Measurements from ENCODE around the gene STK10.
A peak's percentile ranks its signal among the peaks of the same experiment; 100 is the strongest.
"Not testable (repeated sequence)": the region's sequence is repeated elsewhere in the genome, so short reads cannot be mapped to it uniquely, and the experiment has no call there.

The STK10 gene

GRCh38 chr5:172162323-172162986, 25.6 kb downstream of the STK10 start:
- in situ Hi-C loops (cut with HindIII; ENCODE audit: low sequenced_read_pairs): no loop called here
- TF ChIP-seq CTCF (IDR thresholded peaks at IDR 0.05; ENCODE audit: low read depth, low read length): peak; percentile 11
- no peak for DNase-seq (ENCODE audit: low read depth, low spot score)

GRCh38 chr5:172160506-172160905, 27.5 kb downstream of the STK10 start:
- no peak for DNase-seq (ENCODE audit: low read depth, low spot score)
- no peak overlapping the region for H3K4me3 ChIP-seq (ENCODE audit: low read depth, low read length)
- in situ Hi-C loops (cut with HindIII; ENCODE audit: low sequenced_read_pairs): no loop called here
- TF ChIP-seq CTCF (IDR thresholded peaks at IDR 0.05; ENCODE audit: low read depth, low read length): no peak

More at GRCh38 chr5:172162323-172162986, 25.6 kb downstream of the STK10 start:
- H3K4me3 ChIP-seq (ENCODE audit: low read depth, low read length): no peak overlapping the region

- no peak for TF ChIP-seq CTCF (IDR thresholded peaks at IDR 0.05; ENCODE audit: low read depth, low read length)
- H3K4me3 ChIP-seq (ENCODE audit: low read depth, low read length): no peak overlapping the region
- DNase-seq (ENCODE audit: low read depth, low spot score): no peak
- in situ Hi-C loops (cut with HindIII; ENCODE audit: low sequenced_read_pairs): no loop called here
Observed at GRCh38 chr5:172159016-172159415, 29.0 kb downstream of the STK10 start.

- DNase-seq (ENCODE audit: low read depth, low spot score): no peak
- TF ChIP-seq CTCF (IDR thresholded peaks at IDR 0.05; ENCODE audit: low read depth, low read length): no peak
- no peak overlapping the region for H3K4me3 ChIP-seq (ENCODE audit: low read depth, low read length)
- in situ Hi-C loops (cut with HindIII; ENCODE audit: low sequenced_read_pairs): no loop called here
Observed at GRCh38 chr5:172156541-172156994, 31.5 kb downstream of the STK10 start.

GRCh38 chr5:172155101-172155500, 32.9 kb downstream of the STK10 start:
- DNase-seq (ENCODE audit: low read depth, low spot score); in situ Hi-C loops (cut with HindIII; ENCODE audit: low sequenced_read_pairs); H3K4me3 ChIP-seq (ENCODE audit: low read depth, low read length): not testable (repeated sequence)

GRCh38 chr5:172153695-172154094, 34.3 kb downstream of the STK10 start:
- DNase-seq (ENCODE audit: low read depth, low spot score): no peak
- in situ Hi-C loops (cut with HindIII; ENCODE audit: low sequenced_read_pairs): no loop called here
- H3K4me3 ChIP-seq (ENCODE audit: low read depth, low read length): no peak overlapping the region
- TF ChIP-seq CTCF (IDR thresholded peaks at IDR 0.05; ENCODE audit: low read depth, low read length): no peak

GRCh38 chr5:172151661-172152210, 36.3 kb downstream of the STK10 start:
- no peak for TF ChIP-seq CTCF (IDR thresholded peaks at IDR 0.05; ENCODE audit: low read depth, low read length)
- H3K4me3 ChIP-seq (ENCODE audit: low read depth, low read length): no peak overlapping the region

More at GRCh38 chr5:172151661-172152210, 36.3 kb downstream of the STK10 start:
- DNase-seq (ENCODE audit: low read depth, low spot score): no peak
- in situ Hi-C loops (cut with HindIII; ENCODE audit: low sequenced_read_pairs): no loop called here

Data from astrocyte of the spinal cord (primary cell).